Left colon (tissue), 2 donors: ENCODE results near the gene GEMIN4. TPM values are rescaled to one million over a fixed set of nuclear protein-coding genes. Genes with fewer than 3 reads are reported as not detected.
"Not testable (repeated sequence)": the region's sequence is repeated elsewhere in the genome, so short reads cannot be mapped to it uniquely, and the experiment has no call there.

Experiments
- ATAC-seq: fragments of 200-7000 bp; cut with Tn5 transposase; one replicate; pipeline ENCODE4 v1.9.1; 2020; ENCODE audit warnings: mild to moderate bottlenecking, moderate library complexity
- DNase-seq, 2 donors: peaks; one replicate each; pipeline ENCODE4 v3.0.0-alpha.2; 2020
- intact Hi-C, 2 donors: fragments of 100-400 bp; cut with DNase I in 1 of 2; cut with micrococcal nuclease in 1 of 2; formaldehyde crosslinking; loops; one replicate each; pipeline versions ENCODE4 v1.11.2 to v1.14.0; 2022; cut with DNase I, micrococcal nuclease
- total RNA-seq, 2 donors: library from RNA; stranded (reverse); fragmentation: NEBNext Ultra II Directional; extraction: Animal tissue kit (Norgen Biotek cat#: 25700); gene quantifications; one replicate each; pipeline ENCODE4 v1.2.1, GENCODE V29; 2021
- donor health status: DM: no; HTN: no; CAD: no.
- donor health status: DM: yes; HTN: yes; CAD: no.

Gene GEMIN4
- total RNA-seq, 2 donors from 2014 or later, result 12.4 to 15.2 TPM

DNA sequence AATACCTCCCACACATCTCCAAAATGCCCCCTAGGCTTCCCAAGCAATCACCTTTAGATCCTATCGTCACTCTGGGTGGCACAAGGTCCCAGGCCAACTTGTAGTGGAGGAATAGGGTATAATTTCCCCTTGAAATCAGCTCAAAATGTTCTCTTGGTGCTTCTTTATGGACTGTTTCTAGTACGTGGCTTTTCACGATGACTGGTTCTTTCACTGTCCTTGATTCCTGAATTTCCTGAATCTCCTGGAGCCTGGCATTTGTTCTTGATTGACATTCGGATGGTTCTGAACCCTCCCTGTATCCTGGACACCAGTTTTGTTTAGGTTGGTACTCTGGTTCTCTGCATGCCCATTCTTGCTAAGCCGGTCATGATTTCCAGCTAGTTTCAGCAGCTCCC, 30.5 kb downstream of the GEMIN4 start:
- DNase-seq (no peak), ATAC-seq (no peak)
- intact Hi-C loops, result no loop called here

DNA sequence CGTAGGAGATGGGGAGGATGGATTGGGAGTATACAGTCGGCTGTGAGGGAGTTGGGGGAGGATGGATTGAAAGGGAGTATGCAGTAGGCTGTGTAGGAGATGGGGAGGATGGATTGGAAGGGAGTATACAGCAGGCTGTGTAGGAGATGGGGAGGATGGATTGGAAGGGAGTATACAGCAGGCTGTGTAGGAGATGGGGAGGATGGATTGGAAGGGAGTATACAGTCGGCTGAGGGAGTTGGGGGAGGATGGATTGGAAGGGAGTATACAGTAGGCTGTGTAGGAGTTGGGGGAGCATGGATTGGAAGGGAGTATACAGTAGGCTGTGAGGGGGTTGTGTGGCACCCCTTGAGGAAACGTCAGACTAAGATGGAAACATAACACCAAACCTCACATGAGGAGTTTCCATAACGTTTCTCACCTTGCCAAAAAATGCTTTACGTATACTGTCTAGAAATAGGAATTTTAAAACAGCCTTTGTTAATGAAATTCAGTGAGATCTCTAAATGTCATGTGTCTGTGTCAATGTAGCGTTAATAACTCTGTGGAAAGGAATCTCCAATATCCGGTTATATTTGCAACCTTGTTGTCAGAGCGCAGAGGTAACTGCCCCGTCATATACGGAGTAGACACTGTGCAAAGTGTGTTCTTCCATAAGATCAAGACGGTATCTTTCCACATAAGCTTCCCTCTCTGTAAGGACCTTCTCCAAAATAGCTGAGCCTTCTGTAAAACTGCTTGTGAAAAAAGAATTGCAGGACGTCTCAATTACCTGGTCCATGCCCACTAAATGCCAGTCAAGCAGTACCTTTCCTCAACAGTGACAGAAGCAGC, 31.1 kb downstream of the GEMIN4 start:
- DNase-seq, result no peak
- intact Hi-C loops, result no loop called here
- ATAC-seq, result no peak

DNA sequence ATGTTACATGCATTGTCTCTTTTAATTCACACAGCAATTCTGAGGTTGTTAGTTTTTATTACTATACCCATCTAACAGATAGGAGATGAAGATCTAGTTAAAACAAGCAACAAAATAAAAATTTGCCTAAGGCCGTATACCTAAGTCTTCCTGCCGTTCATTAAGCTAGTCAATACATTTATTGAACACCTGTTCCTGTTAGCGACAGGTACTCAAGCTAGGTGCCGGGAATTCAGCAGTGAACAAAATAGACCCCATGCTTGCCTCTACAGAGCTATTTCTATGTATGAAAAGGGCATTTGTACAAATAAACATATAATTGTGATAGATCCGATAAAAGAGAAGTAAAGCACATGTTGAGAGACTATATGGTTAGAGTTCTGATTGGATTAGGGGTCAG, 34.0 kb downstream of the GEMIN4 start:
- intact Hi-C loops, result no loop called here
- DNase-seq (no peak), ATAC-seq (no peak)

DNA sequence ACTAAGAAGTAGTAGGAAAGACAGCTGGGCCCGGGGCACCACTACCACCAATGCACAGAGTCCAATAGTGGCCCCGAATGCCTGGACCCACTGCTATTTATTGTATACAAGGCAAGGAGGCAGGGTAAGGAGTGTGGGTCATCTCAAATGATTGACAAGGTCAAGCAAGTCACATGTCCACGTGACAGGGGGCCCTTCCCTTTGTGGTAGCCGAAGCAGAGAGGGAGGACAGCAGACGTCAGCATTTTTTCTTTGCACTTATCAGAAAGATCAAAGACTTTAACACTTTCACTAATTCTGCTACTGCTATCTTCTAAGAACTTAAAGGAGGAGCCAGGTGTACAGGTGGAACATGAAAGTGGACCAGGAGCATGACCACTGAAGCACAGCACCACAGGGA, 43.9 kb downstream of the GEMIN4 start:
- ATAC-seq (no peak), DNase-seq (no peak)
- intact Hi-C loops, result no loop called here

DNA sequence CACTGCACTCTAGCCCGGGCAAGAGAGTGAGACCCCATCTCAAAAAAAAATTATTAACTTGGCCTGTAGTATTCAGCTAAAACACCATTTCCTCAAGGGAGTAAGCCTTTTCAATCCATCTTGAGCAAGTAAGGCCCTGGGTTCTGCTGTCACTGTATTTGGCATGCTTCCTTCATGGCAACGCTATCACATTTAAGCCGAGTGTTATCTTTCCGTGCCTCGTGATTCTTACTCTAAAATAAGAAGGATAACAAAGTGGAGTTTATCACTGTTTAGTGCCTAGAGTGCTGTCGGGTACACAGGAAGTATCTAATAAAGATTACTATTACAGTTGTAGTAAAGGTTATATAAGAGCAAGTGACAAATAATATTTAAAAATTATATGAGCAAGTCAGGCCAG, 46.2 kb downstream of the GEMIN4 start:
- intact Hi-C loops, result no loop called here
- ATAC-seq, result no peak
- no peak for DNase-seq

DNA sequence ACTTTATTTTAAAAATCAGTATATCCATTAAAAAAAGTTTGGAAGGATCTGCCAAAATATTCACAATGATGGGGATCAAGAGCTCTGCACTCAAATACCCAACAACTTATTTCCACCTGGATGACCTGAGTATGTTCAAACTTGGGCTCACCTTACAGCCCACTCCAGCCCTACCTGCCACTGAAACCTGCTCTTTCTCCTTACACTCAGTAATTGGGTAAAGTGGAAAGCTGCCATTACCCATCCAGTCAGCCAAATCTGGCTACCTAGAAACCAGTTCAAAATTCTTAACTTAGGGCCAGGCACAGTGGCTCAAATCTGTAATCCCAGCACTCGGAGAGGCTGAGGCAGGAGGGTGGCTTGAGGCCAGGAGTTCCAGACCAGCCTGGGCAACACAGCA, 47.1 kb downstream of the GEMIN4 start:
- intact Hi-C loops, result no loop called here
- DNase-seq, result no peak
- no peak for ATAC-seq

DNA sequence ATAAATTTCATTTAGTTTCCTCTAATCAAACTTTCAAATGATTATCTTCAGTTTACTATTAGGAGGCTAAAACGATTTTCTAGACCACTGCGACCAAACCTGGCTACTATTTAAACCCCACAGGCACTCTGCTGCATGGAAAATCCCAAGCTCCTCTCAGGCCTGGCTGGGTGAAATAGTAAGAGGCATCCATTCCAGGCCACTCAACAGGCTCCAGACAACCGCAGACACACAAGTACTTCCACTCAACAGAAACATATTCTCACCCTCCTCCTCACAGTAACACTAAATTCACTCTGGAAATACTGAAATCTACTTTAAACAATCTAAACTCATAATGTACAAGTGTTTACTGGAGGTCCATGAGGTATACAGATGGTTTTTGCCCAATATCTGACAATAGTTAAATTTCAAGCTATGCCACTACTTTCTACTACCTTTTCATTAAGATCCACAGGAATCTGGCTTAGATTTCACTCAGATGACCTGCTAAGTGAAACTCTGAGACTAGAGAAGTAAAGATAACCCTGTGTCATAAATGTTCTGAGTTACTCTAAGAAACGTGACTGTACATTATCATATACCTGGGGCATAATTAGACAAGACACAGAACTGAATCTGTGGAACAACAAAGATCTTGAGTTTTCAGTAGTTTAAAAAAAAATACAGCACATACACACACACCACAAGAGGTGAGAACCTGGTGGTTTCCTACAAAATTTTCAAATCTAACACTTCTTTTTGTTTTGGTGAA, 47.8 kb downstream of the GEMIN4 start:
- DNase-seq, result no peak
- no peak for ATAC-seq
- intact Hi-C loops, result no loop called here

DNA sequence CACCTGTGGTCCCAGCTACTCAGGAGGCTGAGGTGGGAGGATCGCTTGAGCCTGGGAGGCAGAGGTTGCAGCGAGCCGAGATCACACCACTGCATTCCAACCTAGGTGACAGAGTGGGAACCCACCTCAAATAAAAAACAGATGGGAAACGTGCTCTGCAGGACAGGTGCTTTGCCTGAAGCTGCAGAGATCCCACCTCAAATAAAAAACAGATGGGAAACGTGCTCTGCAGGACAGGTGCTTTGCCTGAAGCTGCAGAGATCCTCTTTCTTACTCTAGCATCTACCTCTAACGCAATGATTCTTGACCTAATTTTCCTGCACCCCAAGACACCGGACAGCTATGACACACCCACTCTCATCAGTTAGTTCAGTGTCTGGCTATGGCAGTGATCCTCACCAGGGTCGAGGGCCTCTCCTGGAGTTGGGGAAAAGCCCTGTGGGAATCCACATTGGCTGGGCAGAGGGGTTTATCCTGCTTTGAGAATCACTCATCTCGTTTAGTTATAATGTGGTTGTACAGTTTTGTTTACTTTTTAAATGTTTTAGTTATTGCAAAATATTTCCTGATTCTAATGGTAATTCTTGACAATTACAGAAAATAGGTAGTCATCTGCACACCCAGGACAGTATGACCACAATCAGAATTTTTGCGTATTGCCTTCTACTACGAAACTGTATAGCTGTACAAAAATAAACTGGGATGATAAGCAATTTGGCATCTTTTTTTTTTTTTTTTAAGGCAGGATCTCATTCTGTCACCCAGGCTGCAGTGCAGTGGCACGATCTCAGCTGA, 48.8 kb downstream of the GEMIN4 start:
- intact Hi-C loops, result no loop called here
- ATAC-seq (peak; percentile 57), DNase-seq (no peak)

DNA sequence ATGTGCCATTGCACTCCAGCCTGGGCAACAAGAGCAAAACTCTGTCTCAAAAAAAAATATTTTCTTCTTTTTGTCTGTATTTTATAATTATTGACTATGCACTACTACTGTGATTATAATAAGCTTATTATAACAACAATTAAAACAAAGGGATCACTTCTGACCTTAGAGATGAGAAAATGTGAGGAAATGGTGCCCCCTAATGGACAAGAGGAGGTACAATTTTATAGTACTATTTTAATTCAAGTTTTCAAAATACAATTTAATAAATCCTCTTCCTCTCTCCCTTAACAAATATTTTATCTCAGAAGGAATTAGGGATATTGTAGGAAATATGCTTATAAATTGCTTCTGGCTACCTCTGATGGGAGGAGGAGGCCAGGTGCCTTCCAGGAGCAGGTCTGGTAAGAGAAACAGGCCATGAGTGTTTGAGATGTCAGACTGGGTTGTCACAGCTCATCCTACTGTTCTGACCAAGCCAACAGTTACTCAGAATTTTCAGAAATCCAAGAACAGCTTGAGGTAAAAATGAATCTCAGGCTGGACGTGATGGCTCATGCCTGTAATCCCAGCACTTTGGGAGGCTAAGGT, 51.5 kb downstream of the GEMIN4 start:
- DNase-seq (no peak), ATAC-seq (peak; percentile 69)
- intact Hi-C loops, result no loop called here

DNA sequence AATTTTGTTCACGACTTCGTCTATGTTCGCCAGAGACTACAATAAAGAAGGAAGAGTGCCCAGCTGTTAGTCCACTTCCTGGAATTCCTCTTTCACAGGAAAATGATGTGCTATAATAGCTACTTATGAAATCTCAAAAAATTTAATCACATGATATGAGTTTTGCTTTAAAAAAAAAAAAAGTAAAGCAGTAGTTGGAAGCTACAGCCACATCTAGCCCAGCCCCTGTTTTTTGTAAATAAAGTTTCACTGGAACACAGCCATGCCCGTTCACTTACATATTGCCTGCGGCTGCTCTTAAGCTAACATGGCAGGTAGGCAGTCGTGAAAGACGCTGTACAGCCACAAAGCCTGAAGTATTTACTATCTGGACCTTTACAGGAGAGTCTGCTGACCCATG, 52.7 kb downstream of the GEMIN4 start:
- DNase-seq (no peak), ATAC-seq (peak; percentile 61)
- intact Hi-C loops, result no loop called here

DNA sequence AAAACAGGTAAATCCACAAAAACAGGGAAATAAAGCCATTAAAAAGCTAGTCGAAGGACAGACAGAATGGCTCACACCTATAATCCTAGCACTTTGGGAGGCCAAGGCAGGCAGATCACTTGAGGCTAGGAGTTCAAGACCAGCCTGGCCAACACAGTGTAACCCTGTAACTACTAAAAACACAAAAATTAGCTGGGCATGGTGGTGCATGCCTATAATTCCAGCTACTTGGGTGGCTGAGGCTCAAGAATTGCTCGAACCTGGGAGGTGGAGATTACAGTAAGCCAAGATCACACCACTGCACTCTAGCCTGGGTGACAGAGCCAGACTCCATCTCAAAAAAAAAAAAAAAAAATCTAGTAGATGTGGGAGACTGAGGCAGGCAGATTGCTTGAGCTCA, 54.0 kb downstream of the GEMIN4 start:
- intact Hi-C loops, result not testable (repeated sequence)

DNA sequence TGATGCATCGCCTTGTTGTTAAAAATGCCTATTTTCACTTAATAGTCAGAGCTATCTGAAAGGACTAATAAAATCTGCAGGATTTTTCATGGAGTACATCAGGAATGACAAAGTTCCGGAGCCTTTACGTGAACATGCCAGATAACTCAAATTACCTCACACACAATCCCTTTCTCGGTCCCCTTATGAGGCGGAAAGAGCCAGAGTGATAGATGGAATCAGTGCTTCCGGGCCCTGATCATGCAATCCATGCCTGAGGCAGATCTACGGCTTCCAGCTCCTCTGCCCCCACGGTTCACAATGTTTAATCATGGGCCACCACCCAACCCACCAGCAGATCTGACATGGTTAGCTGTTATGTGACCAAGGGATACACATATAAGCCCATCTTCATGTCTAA, 54.4 kb downstream of the GEMIN4 start:
- DNase-seq (no peak), ATAC-seq (no peak)
- intact Hi-C loops, result no loop called here

More for the DNA sequence above, 54.0 kb downstream of the GEMIN4 start:
- not testable (repeated sequence) for DNase-seq, ATAC-seq

DNA sequence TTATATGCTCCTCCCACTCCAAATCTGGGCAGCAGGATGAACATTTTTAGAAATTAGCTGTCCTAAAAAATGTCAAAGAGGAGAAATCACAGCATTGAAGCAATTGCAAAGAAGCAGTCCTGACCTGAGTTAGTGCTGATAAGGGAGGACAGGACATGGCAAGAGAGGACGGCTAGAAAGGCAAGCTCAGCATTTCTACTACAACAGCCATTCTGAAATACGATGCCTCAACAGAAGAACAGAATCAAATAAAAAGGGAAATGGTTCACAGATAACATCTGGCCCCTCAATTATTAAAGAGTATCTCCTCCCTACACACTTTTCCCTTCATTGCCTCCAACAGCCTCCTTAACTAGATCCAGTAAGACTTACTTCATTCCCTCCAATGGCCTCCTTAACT, 55.7 kb downstream of the GEMIN4 start:
- DNase-seq (no peak), ATAC-seq (no peak)
- intact Hi-C loops, result no loop called here

Other genes with a start within 250 kb of the GEMIN4 start
- gene VPS53, start 37.4 kb downstream of the GEMIN4 start, total RNA-seq, result 10 to 100 TPM; 75.0 to 87.3 TPM
- 10 to 100 TPM; 11.3 to 15.1 TPM for gene TLCD3A, start 19.7 kb downstream of the GEMIN4 start, total RNA-seq
- 10 to 100 TPM; 80.8 to 99.0 TPM for gene GLOD4, start 30.0 kb upstream of the GEMIN4 start, total RNA-seq
- 10 to 100 TPM; 11.4 to 13.3 TPM for gene MRM3, start 30.1 kb upstream of the GEMIN4 start, total RNA-seq
- gene NXN, start 227.5 kb upstream of the GEMIN4 start, total RNA-seq, result 10 to 100 TPM in 1 of 2 donors, 1 to 10 TPM in 1; 3.9 to 14.5 TPM
- 1 to 10 TPM; 8.2 to 9.0 TPM for gene TIMM22, start 244.9 kb upstream of the GEMIN4 start, total RNA-seq